SK-N-SH treated with all-trans-retinoic acid at 6 μM for 48 hours (cell line): ENCODE measurements around the gene LPP.

Source experiments
- ARNTL ChIP-seq: fragments of 450-650 bp; formaldehyde crosslinking; IDR thresholded peaks from 2 replicates; pipeline ENCODE4 v1.5.0; 2020; ENCODE audit warnings: low read depth, mild to moderate bottlenecking, moderate library complexity, borderline replicate concordance
- OSR1 ChIP-seq: fragments of 250-450 bp; sonication (Bioruptor Pico); IDR thresholded peaks from 2 replicates; pipeline ENCODE4 v1.8.0; 2022; ENCODE audit warnings: moderate library complexity, mild to moderate bottlenecking, inconsistent platforms
- TCF4 ChIP-seq: fragments of 250-450 bp; sonication (Bioruptor Pico); IDR thresholded peaks from 2 replicates; pipeline ENCODE4 v1.8.0; 2021; ENCODE audit warnings: mild to moderate bottlenecking, moderate library complexity, borderline replicate concordance
- ZFP3 ChIP-seq: fragments of 250-450 bp; sonication (Bioruptor Pico); IDR thresholded peaks from 2 replicates; pipeline ENCODE4 v1.5.0; 2020; ENCODE audit warnings: mild to moderate bottlenecking, moderate library complexity
- ZFP30 ChIP-seq: fragments of 450-650 bp; formaldehyde crosslinking; IDR thresholded peaks from 2 replicates; pipeline ENCODE4 v1.5.0; 2022; ENCODE audit warnings: mild to moderate bottlenecking, moderate library complexity
- ZNF70 ChIP-seq: fragments of 450-650 bp; formaldehyde crosslinking; IDR thresholded peaks from 2 replicates; pipeline ENCODE4 v1.5.0; 2020; ENCODE audit warnings: mild to moderate bottlenecking, moderate library complexity
- ZNF8 ChIP-seq: fragments of 450-650 bp; formaldehyde crosslinking; IDR thresholded peaks from 2 replicates; pipeline ENCODE4 v1.5.0; 2020; ENCODE audit warnings: mild to moderate bottlenecking, moderate library complexity
- TF ChIP-seq, protein P1 (sequence below): fragments of 250-450 bp; sonication (Bioruptor Pico); IDR thresholded peaks from 2 replicates; pipeline ENCODE4 v1.8.0; 2020; ENCODE audit warnings: mild to moderate bottlenecking, moderate library complexity, borderline replicate concordance
- TF ChIP-seq, protein P2 (sequence below): fragments of 250-450 bp; sonication (Bioruptor Pico); IDR thresholded peaks from 2 replicates; pipeline ENCODE4 v1.5.1; 2021; ENCODE audit warnings: mild to moderate bottlenecking, moderate library complexity
- TF ChIP-seq, protein P3 (sequence below): fragments of 250-450 bp; sonication (Bioruptor Pico); IDR thresholded peaks from 2 replicates; pipeline ENCODE4 v1.8.0; 2021; ENCODE audit warnings: low read depth, mild to moderate bottlenecking, moderate library complexity, borderline replicate concordance

DNA sequence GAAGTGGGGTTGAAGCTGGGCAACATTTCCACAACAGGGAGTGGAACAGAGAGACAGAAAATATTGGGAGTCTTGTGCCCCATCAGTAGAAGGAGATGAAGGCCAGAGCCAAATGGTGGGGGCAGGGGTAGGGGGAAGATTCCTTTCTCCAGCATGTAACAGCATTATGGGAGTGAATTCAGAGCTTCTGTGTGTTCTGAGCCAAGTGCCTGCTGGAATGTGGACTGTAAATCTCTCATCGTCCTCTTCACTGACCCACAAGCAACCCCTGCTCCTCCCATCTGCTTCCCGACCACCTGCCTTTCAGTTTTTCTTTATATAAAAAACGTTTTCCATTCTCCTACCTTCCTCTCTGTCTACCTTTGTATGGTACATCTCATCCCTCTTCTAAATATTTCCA, 673.6 kb downstream of the LPP start:
- TF ChIP-seq ZNF70 (CRISPR knock-in tag) (no peak), ZNF8 (no peak), ARNTL (no peak), ZFP30 (CRISPR knock-in tag) (no peak), TCF4 (CRISPR knock-in tag) (no peak), OSR1 (CRISPR knock-in tag) (no peak), ZFP3 (CRISPR knock-in tag) (no peak)
- TF ChIP-seq, protein P1, sequence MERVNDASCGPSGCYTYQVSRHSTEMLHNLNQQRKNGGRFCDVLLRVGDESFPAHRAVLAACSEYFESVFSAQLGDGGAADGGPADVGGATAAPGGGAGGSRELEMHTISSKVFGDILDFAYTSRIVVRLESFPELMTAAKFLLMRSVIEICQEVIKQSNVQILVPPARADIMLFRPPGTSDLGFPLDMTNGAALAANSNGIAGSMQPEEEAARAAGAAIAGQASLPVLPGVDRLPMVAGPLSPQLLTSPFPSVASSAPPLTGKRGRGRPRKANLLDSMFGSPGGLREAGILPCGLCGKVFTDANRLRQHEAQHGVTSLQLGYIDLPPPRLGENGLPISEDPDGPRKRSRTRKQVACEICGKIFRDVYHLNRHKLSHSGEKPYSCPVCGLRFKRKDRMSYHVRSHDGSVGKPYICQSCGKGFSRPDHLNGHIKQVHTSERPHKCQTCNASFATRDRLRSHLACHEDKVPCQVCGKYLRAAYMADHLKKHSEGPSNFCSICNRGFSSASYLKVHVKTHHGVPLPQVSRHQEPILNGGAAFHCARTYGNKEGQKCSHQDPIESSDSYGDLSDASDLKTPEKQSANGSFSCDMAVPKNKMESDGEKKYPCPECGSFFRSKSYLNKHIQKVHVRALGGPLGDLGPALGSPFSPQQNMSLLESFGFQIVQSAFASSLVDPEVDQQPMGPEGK (CRISPR knock-in tag): no peak
- TF ChIP-seq, protein P2, sequence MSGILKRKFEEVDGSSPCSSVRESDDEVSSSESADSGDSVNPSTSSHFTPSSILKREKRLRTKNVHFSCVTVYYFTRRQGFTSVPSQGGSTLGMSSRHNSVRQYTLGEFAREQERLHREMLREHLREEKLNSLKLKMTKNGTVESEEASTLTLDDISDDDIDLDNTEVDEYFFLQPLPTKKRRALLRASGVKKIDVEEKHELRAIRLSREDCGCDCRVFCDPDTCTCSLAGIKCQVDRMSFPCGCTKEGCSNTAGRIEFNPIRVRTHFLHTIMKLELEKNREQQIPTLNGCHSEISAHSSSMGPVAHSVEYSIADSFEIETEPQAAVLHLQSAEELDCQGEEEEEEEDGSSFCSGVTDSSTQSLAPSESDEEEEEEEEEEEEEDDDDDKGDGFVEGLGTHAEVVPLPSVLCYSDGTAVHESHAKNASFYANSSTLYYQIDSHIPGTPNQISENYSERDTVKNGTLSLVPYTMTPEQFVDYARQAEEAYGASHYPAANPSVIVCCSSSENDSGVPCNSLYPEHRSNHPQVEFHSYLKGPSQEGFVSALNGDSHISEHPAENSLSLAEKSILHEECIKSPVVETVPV (CRISPR knock-in tag): no peak
- TF ChIP-seq, protein P3, sequence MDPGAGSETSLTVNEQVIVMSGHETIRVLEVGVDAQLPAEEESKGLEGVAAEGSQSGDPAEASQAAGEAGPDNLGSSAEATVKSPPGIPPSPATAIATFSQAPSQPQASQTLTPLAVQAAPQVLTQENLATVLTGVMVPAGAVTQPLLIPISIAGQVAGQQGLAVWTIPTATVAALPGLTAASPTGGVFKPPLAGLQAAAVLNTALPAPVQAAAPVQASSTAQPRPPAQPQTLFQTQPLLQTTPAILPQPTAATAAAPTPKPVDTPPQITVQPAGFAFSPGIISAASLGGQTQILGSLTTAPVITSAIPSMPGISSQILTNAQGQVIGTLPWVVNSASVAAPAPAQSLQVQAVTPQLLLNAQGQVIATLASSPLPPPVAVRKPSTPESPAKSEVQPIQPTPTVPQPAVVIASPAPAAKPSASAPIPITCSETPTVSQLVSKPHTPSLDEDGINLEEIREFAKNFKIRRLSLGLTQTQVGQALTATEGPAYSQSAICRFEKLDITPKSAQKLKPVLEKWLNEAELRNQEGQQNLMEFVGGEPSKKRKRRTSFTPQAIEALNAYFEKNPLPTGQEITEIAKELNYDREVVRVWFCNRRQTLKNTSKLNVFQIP (CRISPR knock-in tag): no peak
